A673 (cell line): Measurements from ENCODE around the gene LMTK2.

Source experiments
- EZH2 ChIP-seq: fragments of 200-600 bp; sonication (generic); IDR thresholded peaks from 2 replicates; pipeline ENCODE4 v1.6.1; 2017; ENCODE audit warnings: borderline replicate concordance, low read depth, mild to moderate bottlenecking, mixed read lengths, antibody characterized with exemption, low read length; ENCODE audit not compliant: poor library complexity, severe bottlenecking
- TF ChIP-seq, protein P1 (sequence below): fragments of 300-800, 200-600 bp; sonication (generic); conservative IDR thresholded peaks from 2 replicates; pipeline ENCODE4 v1.5.1; 2017; ENCODE audit warnings: low read depth, mild to moderate bottlenecking, antibody characterized with exemption, low read length, moderate library complexity, mixed read lengths

DNA sequence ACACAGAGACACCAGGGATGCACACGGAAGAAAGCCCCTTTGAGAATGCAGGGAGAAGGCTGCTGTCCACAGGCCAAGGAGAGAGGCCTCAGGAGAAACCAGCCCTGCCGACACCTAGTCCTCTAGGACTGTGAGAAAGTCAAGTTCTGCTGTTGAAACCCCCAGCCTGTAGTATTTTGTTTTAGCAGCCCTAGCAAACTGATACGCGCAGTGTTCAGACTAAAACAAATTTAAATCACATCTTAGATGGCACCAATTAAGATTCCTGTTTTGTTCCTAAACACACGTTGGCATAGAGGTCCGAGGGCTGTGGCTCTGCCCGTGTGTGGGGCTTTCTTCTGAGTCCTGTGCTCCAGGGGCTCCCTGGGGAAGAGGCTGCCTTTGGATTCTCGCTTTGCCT lies 21.7 kb downstream of the LMTK2 start:
- TF ChIP-seq, protein P1, sequence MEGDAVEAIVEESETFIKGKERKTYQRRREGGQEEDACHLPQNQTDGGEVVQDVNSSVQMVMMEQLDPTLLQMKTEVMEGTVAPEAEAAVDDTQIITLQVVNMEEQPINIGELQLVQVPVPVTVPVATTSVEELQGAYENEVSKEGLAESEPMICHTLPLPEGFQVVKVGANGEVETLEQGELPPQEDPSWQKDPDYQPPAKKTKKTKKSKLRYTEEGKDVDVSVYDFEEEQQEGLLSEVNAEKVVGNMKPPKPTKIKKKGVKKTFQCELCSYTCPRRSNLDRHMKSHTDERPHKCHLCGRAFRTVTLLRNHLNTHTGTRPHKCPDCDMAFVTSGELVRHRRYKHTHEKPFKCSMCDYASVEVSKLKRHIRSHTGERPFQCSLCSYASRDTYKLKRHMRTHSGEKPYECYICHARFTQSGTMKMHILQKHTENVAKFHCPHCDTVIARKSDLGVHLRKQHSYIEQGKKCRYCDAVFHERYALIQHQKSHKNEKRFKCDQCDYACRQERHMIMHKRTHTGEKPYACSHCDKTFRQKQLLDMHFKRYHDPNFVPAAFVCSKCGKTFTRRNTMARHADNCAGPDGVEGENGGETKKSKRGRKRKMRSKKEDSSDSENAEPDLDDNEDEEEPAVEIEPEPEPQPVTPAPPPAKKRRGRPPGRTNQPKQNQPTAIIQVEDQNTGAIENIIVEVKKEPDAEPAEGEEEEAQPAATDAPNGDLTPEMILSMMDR: no peak
- TF ChIP-seq EZH2: no peak
